ENCODE data around the gene FRYL. TPM values are rescaled to one million over a fixed set of nuclear protein-coding genes. Genes with fewer than 3 reads are reported as not detected.
"Not testable (repeated sequence)": the region's sequence is repeated elsewhere in the genome, so short reads cannot be mapped to it uniquely, and the experiment has no call there.

FRYL gene
- total RNA-seq, 1 experiment from 2014 or later, result 53.9 TPM

DNA sequence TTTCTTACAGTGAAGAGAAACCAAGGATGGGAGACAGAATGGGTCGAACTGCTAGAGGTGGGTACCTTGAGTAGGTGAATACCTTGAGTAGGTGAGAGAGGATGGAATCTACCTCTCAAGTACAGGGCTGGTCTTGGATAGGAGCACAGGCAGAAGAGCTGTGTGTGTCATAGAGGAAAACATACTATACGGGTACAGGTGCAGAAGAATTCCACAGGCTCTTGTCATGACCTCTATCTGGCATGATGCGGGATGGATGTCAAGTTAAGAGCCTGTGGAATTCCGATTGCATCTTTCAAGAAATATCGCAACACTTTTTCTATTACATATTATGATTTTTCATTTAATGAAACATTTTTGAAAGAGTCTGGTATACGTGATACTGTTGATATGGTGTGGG, 32.8 kb upstream of the FRYL start:
- ChIA-PET CTCF (no interaction called here), POLR2A (ENCODE audit: unreplicated experiment) (no interaction called here)
- Histone ChIP-seq H3K9me2 (ENCODE audit: insufficient read depth) (no peaks in the 10 kb centered on the region), H4K20me1 (ENCODE audit: insufficient read depth) (no peaks in the 10 kb centered on the region), H3K9me3 (ENCODE audit: insufficient read depth, low read depth) (no peaks in the 10 kb centered on the region; the same call in 1 of the 2 replicates), H3K27me3 (ENCODE audit: insufficient read depth, low read depth) (no peaks in the 10 kb centered on the region), H3K4me1 (replicated peaks; ENCODE audit: insufficient read depth) (peaks cover 8% of the 10 kb centered on the region), H2AFZ (no peak overlapping the region), H3K27ac (no peak overlapping the region), H3F3A (ENCODE audit: insufficient read depth, low read depth) (peaks cover 6% of the 10 kb centered on the region), H3K4me2 (no peak overlapping the region), H3K36me3 (ENCODE audit: low read depth) (no peaks in the 10 kb centered on the region), H3K79me2 (ENCODE audit: low read depth) (no peaks in the 10 kb centered on the region), H3K4me3 (no peak overlapping the region)
- TF ChIP-seq CTCF (conservative IDR thresholded peaks at IDR 0.05) (no peak), EZH2 (IDR thresholded peaks at IDR 0.05; ENCODE audit: low read depth) (no peak)
- DNase-seq, result no peak
- no TSS peak for BruUV-seq (replicated peaks)
- intact Hi-C loops (cut with micrococcal nuclease; ENCODE audit: unreplicated experiment), result no loop called here

DNA sequence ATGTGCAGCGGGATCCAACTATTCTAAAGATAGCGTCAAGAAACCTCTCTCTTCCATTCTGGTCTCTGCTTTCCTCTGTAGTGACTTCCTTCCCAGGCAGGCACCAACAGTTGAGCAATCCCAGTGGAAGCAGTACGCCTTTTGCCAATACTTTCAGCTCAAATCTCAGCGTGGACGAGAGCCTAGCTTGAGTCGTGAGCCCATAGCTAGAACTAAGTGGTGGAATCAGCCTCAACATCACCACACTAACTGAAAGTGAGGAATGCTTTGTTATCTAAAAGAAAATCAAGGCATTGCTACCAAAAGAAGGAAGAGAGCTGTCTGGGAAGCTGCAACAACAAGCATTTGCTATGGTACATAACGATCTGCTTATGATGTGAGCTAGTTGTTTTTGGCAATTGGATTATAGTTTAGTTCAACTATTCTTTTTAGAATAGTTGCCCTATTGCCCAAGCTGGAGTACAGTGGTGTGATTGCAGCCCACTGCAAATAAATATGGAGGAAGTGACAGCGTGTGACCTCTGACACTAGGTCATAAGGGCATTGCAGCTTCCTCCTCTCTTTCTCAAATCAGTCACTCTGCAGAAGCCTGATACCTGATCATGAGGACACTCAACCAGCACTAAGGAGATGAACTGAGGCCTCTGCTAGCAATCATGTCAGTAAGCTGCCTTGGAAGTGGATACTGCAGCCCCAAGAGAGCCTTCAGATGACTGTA, 24.7 kb upstream of the FRYL start:
- no TSS peak for BruUV-seq (replicated peaks)
- CTCF ChIA-PET, result no interaction called here

GRCh38 chr4:48801016-48801715, 21.1 kb upstream of the FRYL start:
- Histone ChIP-seq H3K27ac (no peak overlapping the region), H3K9me2 (ENCODE audit: insufficient read depth) (no peaks in the 10 kb centered on the region), H3K4me1 (replicated peaks; ENCODE audit: insufficient read depth) (peaks cover 12% of the 10 kb centered on the region), H3K4me3 (no peak overlapping the region), H3K79me2 (ENCODE audit: low read depth) (no peaks in the 10 kb centered on the region), H4K20me1 (ENCODE audit: insufficient read depth) (no peaks in the 10 kb centered on the region), H2AFZ (no peak overlapping the region), H3F3A (ENCODE audit: insufficient read depth, low read depth) (no peaks in the 10 kb centered on the region), H3K36me3 (ENCODE audit: low read depth) (no peaks in the 10 kb centered on the region), H3K4me2 (no peak overlapping the region), H3K9me3 (ENCODE audit: insufficient read depth, low read depth) (no peaks in the 10 kb centered on the region), H3K27me3 (ENCODE audit: insufficient read depth, low read depth) (no peaks in the 10 kb centered on the region)
- ChIA-PET CTCF (no interaction called here), POLR2A (ENCODE audit: unreplicated experiment) (interaction anchor here (0.6 kb wide), 1 partner anchor 21 kb away, joined by 5 read pairs; no protein-coding TSS in a partner anchor)
- DNase-seq, result no peak
- no peak for TF ChIP-seq EZH2 (IDR thresholded peaks at IDR 0.05; ENCODE audit: low read depth)
- no peak for TF ChIP-seq CTCF (conservative IDR thresholded peaks at IDR 0.05)
- no TSS peak for BruUV-seq (replicated peaks)
- intact Hi-C loops (cut with micrococcal nuclease; ENCODE audit: unreplicated experiment), result no loop called here

More for the DNA sequence above, 24.7 kb upstream of the FRYL start:
- H3F3A ChIP-seq (ENCODE audit: insufficient read depth, low read depth), result no peaks in the 10 kb centered on the region
- H3K36me3 ChIP-seq (ENCODE audit: low read depth), result no peaks in the 10 kb centered on the region
- no peaks in the 10 kb centered on the region for H3K9me2 ChIP-seq (ENCODE audit: insufficient read depth)
- H3K4me1 ChIP-seq (replicated peaks; ENCODE audit: insufficient read depth), result peaks cover 12% of the 10 kb centered on the region
- no peaks in the 10 kb centered on the region for H3K27me3 ChIP-seq (ENCODE audit: insufficient read depth, low read depth)
- DNase-seq, result no peak
- no peak overlapping the region for H3K4me2 ChIP-seq
- no peak for TF ChIP-seq CTCF (conservative IDR thresholded peaks at IDR 0.05)
- TF ChIP-seq EZH2 (IDR thresholded peaks at IDR 0.05; ENCODE audit: low read depth), result no peak
- no peaks in the 10 kb centered on the region for H3K79me2 ChIP-seq (ENCODE audit: low read depth)
- no peaks in the 10 kb centered on the region for H4K20me1 ChIP-seq (ENCODE audit: insufficient read depth)
- H3K9me3 ChIP-seq (ENCODE audit: insufficient read depth, low read depth), result no peaks in the 10 kb centered on the region
- H3K27ac ChIP-seq, result no peak overlapping the region
- H2AFZ ChIP-seq, result no peak overlapping the region
- POLR2A ChIA-PET (ENCODE audit: unreplicated experiment), result interaction anchor here (0.6 kb wide), 1 partner anchor 22 kb away, joined by 5 read pairs; no protein-coding TSS in a partner anchor
- intact Hi-C loops (cut with micrococcal nuclease; ENCODE audit: unreplicated experiment), result no loop called here
- H3K4me3 ChIP-seq, result no peak overlapping the region

DNA sequence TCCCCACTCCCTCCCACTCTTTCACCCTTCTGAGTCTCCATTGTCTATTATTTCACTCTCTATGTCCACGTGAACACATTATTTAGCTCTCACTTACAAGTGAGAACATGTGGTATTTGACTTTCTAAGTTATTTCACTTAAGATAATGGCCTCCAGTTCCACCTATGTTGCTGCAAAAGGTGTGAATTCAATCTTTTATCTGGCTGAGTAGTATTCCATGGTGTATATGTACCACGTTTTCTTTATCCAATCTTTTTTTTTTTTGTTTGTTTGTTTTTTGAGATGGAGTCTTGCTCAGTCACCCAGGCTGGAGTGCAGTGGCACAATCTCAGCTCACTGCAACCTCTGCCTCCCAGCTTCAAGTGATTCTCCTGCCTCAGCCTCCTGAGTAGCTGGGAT, 20.1 kb upstream of the FRYL start:
- H3K79me2 ChIP-seq (ENCODE audit: low read depth); H3F3A ChIP-seq (ENCODE audit: insufficient read depth, low read depth); H3K4me3 ChIP-seq; H2AFZ ChIP-seq; H4K20me1 ChIP-seq (ENCODE audit: insufficient read depth); DNase-seq; H3K4me2 ChIP-seq; H3K36me3 ChIP-seq (ENCODE audit: low read depth); H3K9me2 ChIP-seq (ENCODE audit: insufficient read depth); H3K9me3 ChIP-seq (ENCODE audit: insufficient read depth, low read depth); POLR2A ChIA-PET (ENCODE audit: unreplicated experiment); BruUV-seq (replicated peaks); H3K27ac ChIP-seq; H3K27me3 ChIP-seq (ENCODE audit: insufficient read depth, low read depth); intact Hi-C loops (cut with micrococcal nuclease; ENCODE audit: unreplicated experiment); CTCF ChIA-PET: not testable (repeated sequence)
- H3K4me1 ChIP-seq (replicated peaks; ENCODE audit: insufficient read depth), result peaks cover 12% of the 10 kb centered on the region

All from PC-9 (cell line).